Measurements from ENCODE around the gene STRN3. TPM values are rescaled to one million over a fixed set of nuclear protein-coding genes. Genes with fewer than 3 reads are reported as not detected.
A peak's percentile ranks its signal among the peaks of the same experiment; 100 is the strongest.
"Not testable (repeated sequence)": the region's sequence is repeated elsewhere in the genome, so short reads cannot be mapped to it uniquely, and the experiment has no call there.

Gene STRN3
- total RNA-seq, 6 experiments from 2014 or later, result 19.5 to 28.0 (median 21.5) TPM

DNA sequence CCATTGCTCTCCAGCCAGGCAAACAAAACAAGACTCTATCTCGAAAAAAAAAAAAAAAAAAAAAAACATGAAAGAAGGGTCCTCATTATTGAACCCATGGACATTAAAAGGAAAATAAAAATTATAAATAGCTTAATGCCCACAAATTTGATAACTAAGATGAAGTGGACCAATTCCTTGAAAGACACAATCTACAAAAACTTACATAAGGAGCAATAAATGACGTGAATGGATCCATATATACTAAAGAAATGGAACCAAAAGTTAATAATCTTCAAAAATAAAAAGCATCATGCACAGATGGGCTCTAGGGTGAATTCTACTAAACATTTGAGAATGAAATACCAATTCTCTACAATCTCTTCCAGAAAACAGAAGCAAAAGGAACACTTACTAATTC, 48.4 kb downstream of the STRN3 start:
- Histone ChIP-seq H3K4me3 (no peak overlapping the region), H3K36me3 (no peaks in the 10 kb centered on the region), H3K4me1 (peaks cover 0 to 46% (median 8%) of the 10 kb centered on the region in 4 donors), H3K27me3 (no peaks in the 10 kb centered on the region), H3K9me3 (no peaks in the 10 kb centered on the region), H3K27ac (no peak overlapping the region)
- DNase-seq (no peak), ATAC-seq (no peak)
- 70% methylated on average over 2 of the region's 2 CpGs for WGBS (ENCODE audit: insufficient coverage, low coverage, low lambda C conversion rate, missing lambda C conversion rate)
- intact Hi-C loops (cut with DNase I), result no loop called here
- no peak for TF ChIP-seq CTCF (IDR thresholded peaks at IDR 0.05)

GRCh38 chr14:30974628-30975027, 51.6 kb downstream of the STRN3 start:
- H3K4me1 ChIP-seq, result peaks cover 0 to 42% (median 5%) of the 10 kb centered on the region in 4 donors

GRCh38 chr14:30972882-30973582, 53.1 kb downstream of the STRN3 start:
- TF ChIP-seq POLR2A (IDR thresholded peaks at IDR 0.05), result no peak
- TF ChIP-seq CTCF (IDR thresholded peaks at IDR 0.05), result no peak
- no peaks in the 10 kb centered on the region for H3K9me3 ChIP-seq
- no peak overlapping the region for H3K4me3 ChIP-seq
- no peak for DNase-seq
- no peak for ATAC-seq
- no peak overlapping the region for H3K27ac ChIP-seq
- 76% methylated on average over 3 of the region's 7 CpGs for WGBS (ENCODE audit: insufficient coverage, low coverage, low lambda C conversion rate, missing lambda C conversion rate)
- intact Hi-C loops (cut with DNase I), result no loop called here
- H3K36me3 ChIP-seq, result no peaks in the 10 kb centered on the region
- no peaks in the 10 kb centered on the region for H3K27me3 ChIP-seq
- H3K4me1 ChIP-seq, result peaks cover 0 to 42% (median 5%) of the 10 kb centered on the region in 4 donors

More at GRCh38 chr14:30974628-30975027, 51.6 kb downstream of the STRN3 start:
- Histone ChIP-seq H3K4me3 (no peak overlapping the region), H3K9me3 (no peaks in the 10 kb centered on the region), H3K36me3 (no peaks in the 10 kb centered on the region), H3K27me3 (no peaks in the 10 kb centered on the region), H3K27ac (no peak overlapping the region)
- intact Hi-C loops (cut with DNase I), result no loop called here
- WGBS (ENCODE audit: insufficient coverage, low coverage, low lambda C conversion rate, missing lambda C conversion rate), result 62% methylated on average over 4 of the region's 4 CpGs
- DNase-seq (no peak), ATAC-seq (peak in 3 of 4 donors; percentile 36 to 45 (median 39))
- TF ChIP-seq POLR2A (IDR thresholded peaks at IDR 0.05), result no peak
- TF ChIP-seq CTCF (IDR thresholded peaks at IDR 0.05), result no peak

- intact Hi-C loops (cut with DNase I); H3K9me3 ChIP-seq; DNase-seq; H3K4me3 ChIP-seq; H3K27me3 ChIP-seq; H3K27ac ChIP-seq; ATAC-seq; H3K36me3 ChIP-seq: not testable (repeated sequence)
- 91% methylated on average over 11 of the region's 11 CpGs for WGBS (ENCODE audit: insufficient coverage, low coverage, low lambda C conversion rate, missing lambda C conversion rate)
- H3K4me1 ChIP-seq, result peaks cover 0 to 42% (median 5%) of the 10 kb centered on the region in 4 donors
These were observed 54.0 kb downstream of the STRN3 start for GRCh38 chr14:30972036-30972732.

DNA sequence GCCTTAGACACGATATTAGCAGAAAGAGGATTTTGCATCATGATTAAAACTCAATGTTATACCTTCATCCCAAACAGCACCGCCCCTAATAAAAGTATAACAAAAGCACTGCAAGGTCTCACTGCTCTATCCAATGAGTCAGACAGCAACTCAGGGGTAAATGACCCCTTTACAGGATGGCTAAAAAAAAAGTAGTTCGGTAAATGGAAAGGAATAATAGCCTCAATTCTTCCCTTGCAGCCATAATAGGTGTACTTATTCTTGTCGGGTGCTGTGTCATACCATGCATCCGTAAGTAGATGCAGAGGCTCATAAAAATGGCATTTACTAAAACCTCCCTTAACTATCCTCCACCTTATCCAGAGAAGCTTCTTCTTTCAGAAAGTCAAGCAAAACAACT, 54.6 kb downstream of the STRN3 start:
- Histone ChIP-seq H3K36me3 (no peaks in the 10 kb centered on the region), H3K27ac (no peak overlapping the region), H3K4me3 (no peak overlapping the region), H3K27me3 (no peaks in the 10 kb centered on the region), H3K9me3 (no peaks in the 10 kb centered on the region), H3K4me1 (peaks cover 0 to 40% (median 5%) of the 10 kb centered on the region in 4 donors)
- no peak for DNase-seq
- TF ChIP-seq CTCF (IDR thresholded peaks at IDR 0.05) (no peak), POLR2A (IDR thresholded peaks at IDR 0.05) (no peak)
- ATAC-seq, result no peak
- whole genome bisulfite sequencing (ENCODE audit: insufficient coverage, low coverage, low lambda C conversion rate, missing lambda C conversion rate), result 94% methylated on average over 5 of the region's 5 CpGs
- intact Hi-C loops (cut with DNase I), result no loop called here

DNA sequence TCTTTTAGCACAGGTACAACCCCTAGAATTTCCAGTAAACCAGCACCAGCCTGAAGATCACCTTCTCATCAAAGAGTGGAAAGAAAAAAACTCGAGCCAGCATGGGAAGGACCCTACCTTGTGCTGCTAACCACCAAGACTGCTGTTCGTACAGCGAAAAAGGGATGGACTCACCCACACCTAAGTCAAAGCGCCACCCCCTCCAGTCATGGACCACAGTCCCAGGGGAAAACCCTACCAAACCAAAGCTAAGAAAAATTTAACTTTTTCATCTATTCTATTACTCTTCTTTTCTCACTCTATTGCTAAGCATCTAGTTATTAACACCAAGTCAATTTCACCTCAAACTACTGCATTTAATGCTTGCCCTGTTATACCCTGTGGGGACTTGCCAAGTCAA, 56.4 kb downstream of the STRN3 start:
- intact Hi-C loops (cut with DNase I); ATAC-seq: not testable (repeated sequence)

DNA sequence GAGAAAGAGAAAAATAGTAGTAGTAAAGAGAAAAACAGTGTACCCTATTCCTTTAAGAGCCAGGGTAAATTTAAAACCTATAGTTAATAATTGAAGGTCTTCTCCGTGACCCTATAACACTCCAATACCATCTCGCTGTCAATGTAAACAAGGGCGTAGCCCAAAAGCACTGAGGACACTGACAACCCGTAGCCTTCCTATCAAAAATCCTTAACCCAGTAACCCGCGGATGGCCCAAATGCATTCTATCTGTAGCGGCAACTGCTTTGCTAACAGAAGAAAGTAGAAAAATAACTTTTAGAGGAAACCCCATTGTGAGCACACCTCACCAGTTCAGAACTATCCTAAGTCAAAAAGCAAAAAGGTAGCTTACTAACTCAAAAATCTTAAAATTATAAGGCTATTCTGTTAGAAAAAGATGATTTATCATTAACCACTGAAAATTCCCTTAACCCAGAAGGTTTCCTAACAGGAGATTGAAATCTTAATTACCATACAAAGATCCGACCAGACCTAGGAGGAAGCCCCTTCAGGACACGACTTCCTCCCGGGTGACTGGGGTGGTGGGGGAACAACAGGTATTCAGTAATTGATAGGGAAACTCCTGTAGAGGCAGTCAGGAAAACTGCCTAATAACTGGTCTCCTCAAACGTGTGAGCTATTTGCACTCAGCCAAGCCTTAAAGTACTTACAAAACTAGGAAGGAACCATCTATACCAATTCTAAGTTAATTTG, 58.6 kb downstream of the STRN3 start:
- DNase-seq; H3K27me3 ChIP-seq; H3K4me3 ChIP-seq; H3K36me3 ChIP-seq; H3K4me1 ChIP-seq; intact Hi-C loops (cut with DNase I); H3K27ac ChIP-seq; H3K9me3 ChIP-seq: not testable (repeated sequence)
- WGBS (ENCODE audit: insufficient coverage, low coverage, low lambda C conversion rate, missing lambda C conversion rate), result 57% methylated on average over 11 of the region's 11 CpGs
- ATAC-seq, result peak in 1 of 4 donors; percentile 17

More for the DNA sequence above, 56.4 kb downstream of the STRN3 start:
- not testable (repeated sequence) for H3K27ac ChIP-seq, DNase-seq, H3K27me3 ChIP-seq, H3K4me3 ChIP-seq, H3K36me3 ChIP-seq, H3K9me3 ChIP-seq
- 57% methylated on average over 3 of the region's 4 CpGs for WGBS (ENCODE audit: insufficient coverage, low coverage, low lambda C conversion rate, missing lambda C conversion rate)
- peaks cover 0 to 23% (median 5%) of the 10 kb centered on the region in 4 donors for H3K4me1 ChIP-seq

Data from right lobe of liver (tissue), 6 donors.